Measurements from ENCODE around the gene BRPF1.

GRCh38 chr3:9769012-9769411, 37.5 kb downstream of the BRPF1 start:
- TF ChIP-seq EZH2phosphoT487 (IDR thresholded peaks at IDR 0.05; ENCODE audit: insufficient read depth, low read depth), result no peak
- no peak for TF ChIP-seq EZH2 (IDR thresholded peaks at IDR 0.05; ENCODE audit: insufficient read depth, poor library complexity, severe bottlenecking)

All from GM23248 (cell line).